ENCODE measurements around the gene DCST2. TPM values are rescaled to one million over a fixed set of nuclear protein-coding genes. Genes with fewer than 3 reads are reported as not detected.

Gene DCST2
- total and polyA plus RNA-seq, 10 of the 15 experiments (the other 5 are each of a cell fraction or from before 2014, with no cell fraction given), result 0.33 to 0.41 (median 0.36) TPM; not detected in 7

GRCh38 chr1:155000726-155001424 is 32.7 kb downstream of the DCST2 start (continued):
- TF ChIP-seq, protein P1, sequence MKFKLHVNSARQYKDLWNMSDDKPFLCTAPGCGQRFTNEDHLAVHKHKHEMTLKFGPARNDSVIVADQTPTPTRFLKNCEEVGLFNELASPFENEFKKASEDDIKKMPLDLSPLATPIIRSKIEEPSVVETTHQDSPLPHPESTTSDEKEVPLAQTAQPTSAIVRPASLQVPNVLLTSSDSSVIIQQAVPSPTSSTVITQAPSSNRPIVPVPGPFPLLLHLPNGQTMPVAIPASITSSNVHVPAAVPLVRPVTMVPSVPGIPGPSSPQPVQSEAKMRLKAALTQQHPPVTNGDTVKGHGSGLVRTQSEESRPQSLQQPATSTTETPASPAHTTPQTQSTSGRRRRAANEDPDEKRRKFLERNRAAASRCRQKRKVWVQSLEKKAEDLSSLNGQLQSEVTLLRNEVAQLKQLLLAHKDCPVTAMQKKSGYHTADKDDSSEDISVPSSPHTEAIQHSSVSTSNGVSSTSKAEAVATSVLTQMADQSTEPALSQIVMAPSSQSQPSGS (IDR thresholded peaks at IDR 0.05; ENCODE audit: low read length), result no peak
- peak; percentile 78; the same call in 1 of the 2 replicates for TF ChIP-seq ZBTB40 (IDR thresholded peaks at IDR 0.05; ENCODE audit: borderline replicate concordance)
- TF ChIP-seq BMI1 (IDR thresholded peaks at IDR 0.05; ENCODE audit: borderline replicate concordance), result no peak
- TF ChIP-seq POLR2AphosphoS5 (IDR thresholded peaks at IDR 0.05; ENCODE audit: low read length), result no peak; the same call in 1 of the 2 replicates
- TF ChIP-seq, protein P2, sequence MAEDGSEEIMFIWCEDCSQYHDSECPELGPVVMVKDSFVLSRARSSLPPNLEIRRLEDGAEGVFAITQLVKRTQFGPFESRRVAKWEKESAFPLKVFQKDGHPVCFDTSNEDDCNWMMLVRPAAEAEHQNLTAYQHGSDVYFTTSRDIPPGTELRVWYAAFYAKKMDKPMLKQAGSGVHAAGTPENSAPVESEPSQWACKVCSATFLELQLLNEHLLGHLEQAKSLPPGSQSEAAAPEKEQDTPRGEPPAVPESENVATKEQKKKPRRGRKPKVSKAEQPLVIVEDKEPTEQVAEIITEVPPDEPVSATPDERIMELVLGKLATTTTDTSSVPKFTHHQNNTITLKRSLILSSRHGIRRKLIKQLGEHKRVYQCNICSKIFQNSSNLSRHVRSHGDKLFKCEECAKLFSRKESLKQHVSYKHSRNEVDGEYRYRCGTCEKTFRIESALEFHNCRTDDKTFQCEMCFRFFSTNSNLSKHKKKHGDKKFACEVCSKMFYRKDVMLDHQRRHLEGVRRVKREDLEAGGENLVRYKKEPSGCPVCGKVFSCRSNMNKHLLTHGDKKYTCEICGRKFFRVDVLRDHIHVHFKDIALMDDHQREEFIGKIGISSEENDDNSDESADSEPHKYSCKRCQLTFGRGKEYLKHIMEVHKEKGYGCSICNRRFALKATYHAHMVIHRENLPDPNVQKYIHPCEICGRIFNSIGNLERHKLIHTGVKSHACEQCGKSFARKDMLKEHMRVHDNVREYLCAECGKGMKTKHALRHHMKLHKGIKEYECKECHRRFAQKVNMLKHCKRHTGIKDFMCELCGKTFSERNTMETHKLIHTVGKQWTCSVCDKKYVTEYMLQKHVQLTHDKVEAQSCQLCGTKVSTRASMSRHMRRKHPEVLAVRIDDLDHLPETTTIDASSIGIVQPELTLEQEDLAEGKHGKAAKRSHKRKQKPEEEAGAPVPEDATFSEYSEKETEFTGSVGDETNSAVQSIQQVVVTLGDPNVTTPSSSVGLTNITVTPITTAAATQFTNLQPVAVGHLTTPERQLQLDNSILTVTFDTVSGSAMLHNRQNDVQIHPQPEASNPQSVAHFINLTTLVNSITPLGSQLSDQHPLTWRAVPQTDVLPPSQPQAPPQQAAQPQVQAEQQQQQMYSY (CRISPR knock-in tag; IDR thresholded peaks at IDR 0.05), result no peak
- no peak for TF ChIP-seq PAX8 (IDR thresholded peaks at IDR 0.05)
- TF ChIP-seq, protein P3, sequence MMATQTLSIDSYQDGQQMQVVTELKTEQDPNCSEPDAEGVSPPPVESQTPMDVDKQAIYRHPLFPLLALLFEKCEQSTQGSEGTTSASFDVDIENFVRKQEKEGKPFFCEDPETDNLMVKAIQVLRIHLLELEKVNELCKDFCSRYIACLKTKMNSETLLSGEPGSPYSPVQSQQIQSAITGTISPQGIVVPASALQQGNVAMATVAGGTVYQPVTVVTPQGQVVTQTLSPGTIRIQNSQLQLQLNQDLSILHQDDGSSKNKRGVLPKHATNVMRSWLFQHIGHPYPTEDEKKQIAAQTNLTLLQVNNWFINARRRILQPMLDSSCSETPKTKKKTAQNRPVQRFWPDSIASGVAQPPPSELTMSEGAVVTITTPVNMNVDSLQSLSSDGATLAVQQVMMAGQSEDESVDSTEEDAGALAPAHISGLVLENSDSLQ (IDR thresholded peaks at IDR 0.05), result peak; percentile 60
- no peak; the same call in 1 of the 2 replicates for TF ChIP-seq RFX5 (IDR thresholded peaks at IDR 0.05; ENCODE audit: low read depth, low read length)
- TF ChIP-seq MAX (IDR thresholded peaks at IDR 0.05; ENCODE audit: low read depth, low read length), result peak; percentile 47; the same call in 1 of the 2 replicates
- TF ChIP-seq MTA3 (IDR thresholded peaks at IDR 0.05; ENCODE audit: borderline replicate concordance, low read length), result no peak
- TF ChIP-seq SUZ12 (IDR thresholded peaks at IDR 0.05; ENCODE audit: unreplicated experiment), result no peak
- peak; percentile 38 for TF ChIP-seq E2F8 (IDR thresholded peaks at IDR 0.05; ENCODE audit: low read depth, partially characterized antibody)
- 0 out of 2 replicates have a peak, but pooled peaks have one; percentile 15 for TF ChIP-seq PAX5 (IDR thresholded peaks at IDR 0.05; ENCODE audit: borderline replicate concordance, low read depth, low read length)
- TF ChIP-seq SMAD1 (IDR thresholded peaks at IDR 0.05; ENCODE audit: low read depth, partially characterized antibody), result no peak
- no peak for TF ChIP-seq CHD4 (IDR thresholded peaks at IDR 0.05)
